ENCODE measurements around the gene KCNK1. TPM values are rescaled to one million over a fixed set of nuclear protein-coding genes. Genes with fewer than 3 reads are reported as not detected.

The KCNK1 gene
- total RNA-seq, 1 experiment from 2014 or later, result 13.3 TPM

DNA sequence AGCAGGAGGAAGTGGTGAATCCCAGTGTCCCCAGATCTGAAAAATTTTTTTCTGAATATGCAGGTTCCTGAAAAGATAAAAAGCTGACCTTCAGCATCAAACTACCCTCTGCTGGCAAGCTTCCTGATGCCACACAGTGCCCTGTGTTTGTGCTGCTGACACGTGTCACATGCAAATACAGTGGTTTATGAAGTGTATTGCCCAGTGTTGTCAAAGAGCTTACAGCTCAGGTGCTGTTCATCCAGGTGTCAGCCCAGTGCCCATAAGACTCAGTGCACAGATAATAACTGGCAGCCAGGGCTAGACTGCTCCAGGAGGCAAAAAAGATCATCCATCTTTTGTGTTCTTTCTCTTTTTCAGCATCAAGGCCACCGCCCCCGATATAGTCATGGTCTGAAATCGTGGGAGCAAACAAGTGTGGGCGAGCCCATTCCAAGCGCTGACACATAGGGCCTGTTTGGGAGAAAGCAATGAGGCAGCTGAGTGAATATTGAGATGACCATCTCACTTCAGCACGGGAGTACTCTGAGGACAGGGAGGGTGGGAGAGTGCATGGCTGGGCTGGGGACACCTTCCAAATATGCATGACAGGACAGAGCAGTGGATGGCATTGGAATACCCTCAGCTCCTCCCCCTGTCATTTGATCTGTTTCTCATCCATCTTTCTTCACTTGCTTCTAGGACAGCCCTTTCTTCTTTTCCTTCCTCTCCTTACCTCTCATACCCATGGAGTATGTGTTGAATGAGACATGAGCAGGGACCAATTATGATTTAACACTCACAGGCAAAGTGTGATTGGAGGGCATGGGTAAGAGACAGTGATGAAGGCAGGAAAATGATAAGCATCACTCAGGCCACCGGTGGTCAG is 6.4 kb upstream of the KCNK1 start:
- POLR2A ChIA-PET, result no interaction called here
- CTCF ChIA-PET, result interaction anchor here (1.3 kb wide), 1 partner anchor 458 kb away, joined by 3 read pairs; no protein-coding TSS in a partner anchor
- no peaks in the 10 kb centered on the region for H3K36me3 Mint-ChIP-seq
- no peak for TF ChIP-seq NFYB (CRISPR knock-in tag; conservative IDR thresholded peaks at IDR 0.05; ENCODE audit: low read depth)
- no peak for TF ChIP-seq TP53 (CRISPR knock-in tag; IDR thresholded peaks at IDR 0.05)
- TF ChIP-seq NFE2L1 (CRISPR knock-in tag; IDR thresholded peaks at IDR 0.05), result no peak
- TF ChIP-seq ZNF671 (CRISPR knock-in tag; IDR thresholded peaks at IDR 0.05), result no peak
- no peak for TF ChIP-seq GABPB1 (CRISPR knock-in tag; IDR thresholded peaks at IDR 0.05)
- no peaks in the 10 kb centered on the region for H3K9me3 Mint-ChIP-seq
- no peak overlapping the region for H3K4me3 Mint-ChIP-seq
- peaks cover 10% of the 10 kb centered on the region for H3K4me1 Mint-ChIP-seq
- DNase-seq (ENCODE audit: low spot score) (no peak), ATAC-seq (no peak)
- H3K27me3 Mint-ChIP-seq (ENCODE audit: low read depth), result peaks cover 35% of the 10 kb centered on the region
- no peak overlapping the region for H3K27ac Mint-ChIP-seq

DNA sequence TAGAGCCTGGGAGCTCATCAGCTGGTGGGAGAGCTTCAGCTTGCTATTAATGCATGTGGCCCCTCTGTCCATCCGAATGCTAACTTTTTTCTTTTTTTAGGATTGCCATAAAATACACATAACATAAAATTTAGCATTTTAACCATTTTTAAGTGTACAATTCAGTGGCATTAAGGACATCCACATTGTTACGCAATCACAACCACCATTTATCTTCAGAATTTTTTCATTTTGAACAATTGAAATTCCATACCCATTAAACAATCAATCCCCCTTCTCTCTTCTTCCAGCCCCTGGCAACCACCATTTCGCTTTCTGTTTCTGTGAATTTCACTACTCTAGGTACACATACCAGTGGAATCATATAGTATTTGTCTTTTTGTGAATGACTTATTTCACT is 4.9 kb upstream of the KCNK1 start:
- CTCF ChIA-PET, result no interaction called here
- DNase-seq (ENCODE audit: low spot score) (no peak), ATAC-seq (no peak)
- Mint-ChIP-seq H3K27ac (no peak overlapping the region), H3K36me3 (no peaks in the 10 kb centered on the region), H3K4me1 (peaks cover 16% of the 10 kb centered on the region), H3K9me3 (no peaks in the 10 kb centered on the region), H3K27me3 (ENCODE audit: low read depth) (peaks cover 43% of the 10 kb centered on the region), H3K4me3 (no peak overlapping the region)
- TF ChIP-seq ZNF219 (CRISPR knock-in tag; IDR thresholded peaks at IDR 0.05; ENCODE audit: borderline replicate concordance) (no peak), SP1 (CRISPR knock-in tag; conservative IDR thresholded peaks at IDR 0.05) (no peak), ZNF416 (CRISPR knock-in tag; IDR thresholded peaks at IDR 0.05) (no peak), ZNF121 (CRISPR knock-in tag; IDR thresholded peaks at IDR 0.05) (no peak), SOX15 (CRISPR knock-in tag; IDR thresholded peaks at IDR 0.05) (no peak), HMGA2 (CRISPR knock-in tag; IDR thresholded peaks at IDR 0.05) (no peak), ETV6 (CRISPR knock-in tag; IDR thresholded peaks at IDR 0.05) (no peak)
- TF ChIP-seq, protein P1, sequence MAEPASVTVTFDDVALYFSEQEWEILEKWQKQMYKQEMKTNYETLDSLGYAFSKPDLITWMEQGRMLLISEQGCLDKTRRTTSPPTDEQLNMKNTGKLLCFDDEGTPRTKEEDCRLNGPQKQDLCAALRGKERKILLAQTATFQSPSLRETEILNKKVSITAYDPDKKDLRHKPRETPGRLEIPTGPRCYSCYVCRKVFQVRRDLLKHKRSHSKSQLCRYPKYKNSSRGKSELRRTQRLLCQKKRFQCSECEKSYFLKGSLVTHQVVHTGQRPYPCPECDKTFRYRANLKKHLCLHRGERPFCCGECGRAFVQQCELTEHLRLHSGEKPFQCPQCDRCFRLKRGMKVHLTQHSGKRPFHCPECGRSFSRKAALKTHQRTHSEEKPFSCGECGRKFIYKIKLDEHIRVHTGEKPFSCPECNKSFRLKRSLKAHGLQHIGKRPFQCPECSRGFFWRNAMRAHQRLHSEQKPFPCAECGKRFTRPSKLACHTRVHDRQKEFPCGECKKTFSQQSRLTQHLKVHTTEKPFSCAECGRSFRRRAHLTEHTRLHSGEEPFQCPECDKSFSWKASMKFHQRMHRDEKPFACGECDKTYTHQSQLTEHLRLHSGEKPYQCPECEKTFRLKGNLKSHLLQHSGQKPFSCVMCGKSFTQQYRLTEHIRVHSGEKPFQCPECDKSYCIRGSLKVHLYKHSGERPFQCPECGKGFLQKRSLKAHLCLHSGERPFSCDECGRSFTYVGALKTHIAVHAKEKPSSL (CRISPR knock-in tag; conservative IDR thresholded peaks at IDR 0.05), result no peak
- TF ChIP-seq, protein P2, sequence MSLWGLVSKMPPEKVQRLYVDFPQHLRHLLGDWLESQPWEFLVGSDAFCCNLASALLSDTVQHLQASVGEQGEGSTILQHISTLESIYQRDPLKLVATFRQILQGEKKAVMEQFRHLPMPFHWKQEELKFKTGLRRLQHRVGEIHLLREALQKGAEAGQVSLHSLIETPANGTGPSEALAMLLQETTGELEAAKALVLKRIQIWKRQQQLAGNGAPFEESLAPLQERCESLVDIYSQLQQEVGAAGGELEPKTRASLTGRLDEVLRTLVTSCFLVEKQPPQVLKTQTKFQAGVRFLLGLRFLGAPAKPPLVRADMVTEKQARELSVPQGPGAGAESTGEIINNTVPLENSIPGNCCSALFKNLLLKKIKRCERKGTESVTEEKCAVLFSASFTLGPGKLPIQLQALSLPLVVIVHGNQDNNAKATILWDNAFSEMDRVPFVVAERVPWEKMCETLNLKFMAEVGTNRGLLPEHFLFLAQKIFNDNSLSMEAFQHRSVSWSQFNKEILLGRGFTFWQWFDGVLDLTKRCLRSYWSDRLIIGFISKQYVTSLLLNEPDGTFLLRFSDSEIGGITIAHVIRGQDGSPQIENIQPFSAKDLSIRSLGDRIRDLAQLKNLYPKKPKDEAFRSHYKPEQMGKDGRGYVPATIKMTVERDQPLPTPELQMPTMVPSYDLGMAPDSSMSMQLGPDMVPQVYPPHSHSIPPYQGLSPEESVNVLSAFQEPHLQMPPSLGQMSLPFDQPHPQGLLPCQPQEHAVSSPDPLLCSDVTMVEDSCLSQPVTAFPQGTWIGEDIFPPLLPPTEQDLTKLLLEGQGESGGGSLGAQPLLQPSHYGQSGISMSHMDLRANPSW (CRISPR knock-in tag; conservative IDR thresholded peaks at IDR 0.05; ENCODE audit: low read depth), result no peak
- TF ChIP-seq, protein P3, sequence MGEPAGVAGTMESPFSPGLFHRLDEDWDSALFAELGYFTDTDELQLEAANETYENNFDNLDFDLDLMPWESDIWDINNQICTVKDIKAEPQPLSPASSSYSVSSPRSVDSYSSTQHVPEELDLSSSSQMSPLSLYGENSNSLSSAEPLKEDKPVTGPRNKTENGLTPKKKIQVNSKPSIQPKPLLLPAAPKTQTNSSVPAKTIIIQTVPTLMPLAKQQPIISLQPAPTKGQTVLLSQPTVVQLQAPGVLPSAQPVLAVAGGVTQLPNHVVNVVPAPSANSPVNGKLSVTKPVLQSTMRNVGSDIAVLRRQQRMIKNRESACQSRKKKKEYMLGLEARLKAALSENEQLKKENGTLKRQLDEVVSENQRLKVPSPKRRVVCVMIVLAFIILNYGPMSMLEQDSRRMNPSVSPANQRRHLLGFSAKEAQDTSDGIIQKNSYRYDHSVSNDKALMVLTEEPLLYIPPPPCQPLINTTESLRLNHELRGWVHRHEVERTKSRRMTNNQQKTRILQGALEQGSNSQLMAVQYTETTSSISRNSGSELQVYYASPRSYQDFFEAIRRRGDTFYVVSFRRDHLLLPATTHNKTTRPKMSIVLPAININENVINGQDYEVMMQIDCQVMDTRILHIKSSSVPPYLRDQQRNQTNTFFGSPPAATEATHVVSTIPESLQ (CRISPR knock-in tag; IDR thresholded peaks at IDR 0.05), result no peak
- TF ChIP-seq, protein P4, sequence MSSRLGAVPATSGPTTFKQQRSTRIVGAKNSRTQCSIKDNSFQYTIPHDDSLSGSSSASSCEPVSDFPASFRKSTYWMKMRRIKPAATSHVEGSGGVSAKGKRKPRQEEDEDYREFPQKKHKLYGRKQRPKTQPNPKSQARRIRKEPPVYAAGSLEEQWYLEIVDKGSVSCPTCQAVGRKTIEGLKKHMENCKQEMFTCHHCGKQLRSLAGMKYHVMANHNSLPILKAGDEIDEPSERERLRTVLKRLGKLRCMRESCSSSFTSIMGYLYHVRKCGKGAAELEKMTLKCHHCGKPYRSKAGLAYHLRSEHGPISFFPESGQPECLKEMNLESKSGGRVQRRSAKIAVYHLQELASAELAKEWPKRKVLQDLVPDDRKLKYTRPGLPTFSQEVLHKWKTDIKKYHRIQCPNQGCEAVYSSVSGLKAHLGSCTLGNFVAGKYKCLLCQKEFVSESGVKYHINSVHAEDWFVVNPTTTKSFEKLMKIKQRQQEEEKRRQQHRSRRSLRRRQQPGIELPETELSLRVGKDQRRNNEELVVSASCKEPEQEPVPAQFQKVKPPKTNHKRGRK (CRISPR knock-in tag; IDR thresholded peaks at IDR 0.05; ENCODE audit: borderline replicate concordance), result no peak
- POLR2A ChIA-PET, result no interaction called here
